HEK293 (cell line): ENCODE results near the gene VWF.

ENCODE experiments used
- CTCF ChIA-PET: fragments of 350-600 bp; formaldehyde crosslinking; extraction: SDS; loops from one replicate; lab custom pipeline; 2021; ENCODE audit warnings: antibody characterized with exemption; lab: Yijun Ruan, JAX
- POLR2A ChIA-PET: fragments of 300-600 bp; formaldehyde crosslinking; extraction: SDS; loops from one replicate; lab custom pipeline; 2020; ENCODE audit warnings: antibody characterized with exemption, inconsistent platforms; lab: Yijun Ruan, JAX
- H3K27ac ChIP-seq: fragments of 200-500 bp; sonication (Bioruptor generic); 2 replicates; pipeline ENCODE4 v1.5.1; 2014; ENCODE audit warnings: low read depth, low read length, control low read depth, inconsistent platforms; ENCODE audit errors: extremely low read depth
- H3K36me3 ChIP-seq, 2 experiments: fragments of 200-500 bp in 1 of 2; sonication (Bioruptor generic) in 1 of 2; 1 replicate in 1 of 2; 2 replicates in 1 of 2; pipeline ENCODE4 v1.5.1; 2014 to 2017; ENCODE audit warnings: inconsistent platforms in 2 of 2, low read length in 2 of 2; ENCODE audit not compliant: control insufficient read depth in 2 of 2, insufficient read depth in 1 of 2
- H3K4me1 ChIP-seq: fragments of 200-500 bp; sonication (Bioruptor generic); 2 replicates; pipeline ENCODE4 v1.5.1; 2014; ENCODE audit warnings: mild to moderate bottlenecking, low read length, inconsistent platforms; ENCODE audit not compliant: control insufficient read depth, insufficient read depth
- H3K4me3 ChIP-seq: 2 replicates; pipeline ENCODE4 v1.5.1; 2011; ENCODE audit warnings: low read depth, mild to moderate bottlenecking, control low read depth, low read length, moderate library complexity
- H3K9me3 ChIP-seq: fragments of 200-500 bp; sonication (Bioruptor generic); 2 replicates; pipeline ENCODE4 v1.5.1; 2014; ENCODE audit warnings: low read depth, low read length, inconsistent platforms; ENCODE audit not compliant: control insufficient read depth, insufficient read depth
- BCL6B ChIP-seq: fragments of 450-650 bp; formaldehyde crosslinking; IDR thresholded peaks from 2 replicates; pipeline ENCODE4 v1.5.1; 2017; ENCODE audit warnings: missing biosample characterization, missing genetic modification characterization
- ELK4 ChIP-seq: IDR thresholded peaks from 2 replicates; pipeline ENCODE4 v1.6.1; 2011; ENCODE audit warnings: mild to moderate bottlenecking, low read depth, low read length, borderline replicate concordance
- RBAK ChIP-seq: fragments of 450-650 bp; formaldehyde crosslinking; IDR thresholded peaks from 2 replicates; pipeline ENCODE4 v1.5.1; 2016; ENCODE audit warnings: missing biosample characterization, missing genetic modification characterization
- SP3 ChIP-seq: fragments of 450-650 bp; formaldehyde crosslinking; IDR thresholded peaks from 2 replicates; pipeline ENCODE4 v1.5.1; 2016; ENCODE audit warnings: missing biosample characterization, missing genetic modification characterization
- TSHZ1 ChIP-seq: fragments of 450-650 bp; formaldehyde crosslinking; IDR thresholded peaks from 2 replicates; pipeline ENCODE4 v1.5.1; 2016; ENCODE audit warnings: missing biosample characterization, missing genetic modification characterization, borderline replicate concordance
- ZBTB20 ChIP-seq: fragments of 450-650 bp; formaldehyde crosslinking; IDR thresholded peaks from 2 replicates; pipeline ENCODE4 v1.5.1; 2016; ENCODE audit warnings: missing biosample characterization, missing genetic modification characterization
- ZNF184 ChIP-seq: fragments of 450-650 bp; IDR thresholded peaks from 2 replicates; pipeline ENCODE4 v1.5.1; 2018; ENCODE audit warnings: missing biosample characterization, mild to moderate bottlenecking, missing genetic modification characterization
- ZNF24 ChIP-seq: fragments of 450-650 bp; formaldehyde crosslinking; IDR thresholded peaks from 2 replicates; pipeline ENCODE4 v1.5.1; 2016; ENCODE audit warnings: missing biosample characterization, missing genetic modification characterization
- ZNF248 ChIP-seq: fragments of 450-650 bp; formaldehyde crosslinking; IDR thresholded peaks from 2 replicates; pipeline ENCODE4 v1.5.1; 2017; ENCODE audit warnings: missing biosample characterization, missing genetic modification characterization
- ZNF280D ChIP-seq: fragments of 450-650 bp; formaldehyde crosslinking; IDR thresholded peaks from 2 replicates; pipeline ENCODE4 v1.5.1; 2016; ENCODE audit warnings: missing biosample characterization, missing genetic modification characterization
- ZNF302 ChIP-seq: fragments of 450-650 bp; formaldehyde crosslinking; IDR thresholded peaks from 2 replicates; pipeline ENCODE4 v1.5.1; 2016; ENCODE audit warnings: missing biosample characterization, missing genetic modification characterization, low read depth
- ZNF488 ChIP-seq: fragments of 450-650 bp; formaldehyde crosslinking; IDR thresholded peaks from 2 replicates; pipeline ENCODE4 v1.5.1; 2016; ENCODE audit warnings: missing biosample characterization, missing genetic modification characterization
- ZNF560 ChIP-seq: fragments of 450-650 bp; formaldehyde crosslinking; IDR thresholded peaks from 2 replicates; pipeline ENCODE4 v1.5.1; 2017; ENCODE audit warnings: missing biosample characterization, missing genetic modification characterization, borderline replicate concordance
- ZNF623 ChIP-seq: fragments of 450-650 bp; formaldehyde crosslinking; IDR thresholded peaks from 2 replicates; pipeline ENCODE4 v1.5.1; 2016; ENCODE audit warnings: missing biosample characterization, missing genetic modification characterization
- ZNF707 ChIP-seq: fragments of 450-650 bp; formaldehyde crosslinking; IDR thresholded peaks from 2 replicates; pipeline ENCODE4 v1.5.1; 2016; ENCODE audit warnings: missing biosample characterization, missing genetic modification characterization
- ZSCAN5A ChIP-seq: fragments of 450-650 bp; formaldehyde crosslinking; IDR thresholded peaks from 2 replicates; pipeline ENCODE4 v1.5.1; 2016; ENCODE audit warnings: missing biosample characterization, missing genetic modification characterization

Gene VWF

GRCh38 chr12:6052940-6053329, 71.5 kb downstream of the VWF start:
- no peaks in the 10 kb centered on the region for H3K9me3 ChIP-seq
- no peak overlapping the region for H3K27ac ChIP-seq
- CTCF ChIA-PET = interaction anchor here (0.6 to 9.3 kb wide), 7 partner anchors 9 to 431 kb away, joined by 3 to 74 read pairs (median 5); no protein-coding TSS in a partner anchor
- TF ChIP-seq ZBTB20 (tag by site-specific recombination) (no peak), ZNF488 (tag by site-specific recombination) (no peak), ZNF707 (tag by site-specific recombination) (no peak), ZNF560 (tag by site-specific recombination) (no peak), ZNF24 (tag by site-specific recombination) (no peak), ELK4 (no peak), ZSCAN5A (tag by site-specific recombination) (no peak), ZNF280D (tag by site-specific recombination) (no peak)
- TF ChIP-seq, all 188 proteins: peak for 0
- POLR2A ChIA-PET = no interaction called here
- no peaks in the 10 kb centered on the region for H3K4me1 ChIP-seq
- H3K4me3 ChIP-seq = no peak overlapping the region
- H3K36me3 ChIP-seq = no peaks in the 10 kb centered on the region

GRCh38 chr12:6052206-6052939, 72.1 kb downstream of the VWF start:
- H3K4me1 ChIP-seq = no peaks in the 10 kb centered on the region
- no peak overlapping the region for H3K4me3 ChIP-seq
- TF ChIP-seq ZNF623 (tag by site-specific recombination) = no peak
- TF ChIP-seq ZNF707 (tag by site-specific recombination) = no peak
- TF ChIP-seq SP3 (tag by site-specific recombination) = no peak
- TF ChIP-seq RBAK = no peak
- TF ChIP-seq TSHZ1 (tag by site-specific recombination) = no peak
- TF ChIP-seq ZNF184 (tag by site-specific recombination) = no peak
- TF ChIP-seq ZNF248 (tag by site-specific recombination) = no peak
- TF ChIP-seq BCL6B (tag by site-specific recombination) = no peak
- TF ChIP-seq ZNF302 (tag by site-specific recombination) = no peak
- no peaks in the 10 kb centered on the region for H3K9me3 ChIP-seq
- H3K27ac ChIP-seq = no peak overlapping the region
- CTCF ChIA-PET = interaction anchor here (0.6 to 9.3 kb wide), 8 partner anchors 14 to 432 kb away, joined by 3 to 74 read pairs (median 4); no protein-coding TSS in a partner anchor
- H3K36me3 ChIP-seq = no peaks in the 10 kb centered on the region
- POLR2A ChIA-PET = no interaction called here
